Endothelial cell (in vitro differentiated cells): ENCODE results near the gene IL10RB. TPM values are rescaled to one million over a fixed set of nuclear protein-coding genes. Genes with fewer than 3 reads are reported as not detected.

Experiments used
- DNase-seq: peaks from one replicate; pipeline ENCODE4 v3.0.0; 2021; ENCODE audit warnings: low spot score
- H3K27ac Mint-ChIP-seq: one replicate; pipeline ENCODE4 v1.8.0; 2021; ENCODE audit warnings: mixed read lengths, inconsistent platforms; ENCODE audit not compliant: unreplicated experiment
- H3K27me3 Mint-ChIP-seq: one replicate; pipeline ENCODE4 v1.8.0; 2021; ENCODE audit warnings: mild to moderate bottlenecking, moderate library complexity, mixed read lengths, inconsistent platforms; ENCODE audit not compliant: unreplicated experiment
- H3K36me3 Mint-ChIP-seq: one replicate; pipeline ENCODE4 v1.8.0; 2021; ENCODE audit warnings: mild to moderate bottlenecking, low read depth, mixed read lengths, inconsistent platforms; ENCODE audit not compliant: unreplicated experiment
- H3K4me1 Mint-ChIP-seq: one replicate; pipeline ENCODE4 v1.8.0; 2021; ENCODE audit warnings: mild to moderate bottlenecking, mixed read lengths, inconsistent platforms; ENCODE audit not compliant: unreplicated experiment
- H3K4me3 Mint-ChIP-seq: one replicate; pipeline ENCODE4 v1.8.0; 2021; ENCODE audit warnings: mild to moderate bottlenecking, mixed read lengths, inconsistent platforms; ENCODE audit not compliant: unreplicated experiment
- H3K9me3 Mint-ChIP-seq: one replicate; pipeline ENCODE4 v1.8.0; 2021; ENCODE audit warnings: mixed read lengths, inconsistent platforms; ENCODE audit not compliant: unreplicated experiment
- CTCF ChIP-seq: fragments of 200-600 bp; sonication (generic); IDR thresholded peaks from one replicate; pipeline ENCODE4 v1.5.0; 2021; ENCODE audit warnings: antibody characterized with exemption; ENCODE audit not compliant: unreplicated experiment
- total RNA-seq: library from RNA; stranded (reverse); fragmentation: NEBNext Ultra II Directional; extraction: Animal tissue kit (Norgen Biotek cat#: 25700); gene quantifications from one replicate; pipeline ENCODE4 v1.2.1, GENCODE V29; 2021; ENCODE audit not compliant: unreplicated experiment

IL10RB gene
- total RNA-seq, 1 donor from 2014 or later, result 13.0 TPM

- no peak for TF ChIP-seq CTCF
- H3K9me3 Mint-ChIP-seq, result no peaks in the 10 kb centered on the region
- H3K36me3 Mint-ChIP-seq, result peaks cover 7% of the 10 kb centered on the region
- H3K4me3 Mint-ChIP-seq, result no peak overlapping the region
- no peak for DNase-seq
- no peaks in the 10 kb centered on the region for H3K27me3 Mint-ChIP-seq
- no peak overlapping the region for H3K27ac Mint-ChIP-seq
- no peaks in the 10 kb centered on the region for H3K4me1 Mint-ChIP-seq
Observed at GRCh38 chr21:33339918-33340317, 73.8 kb downstream of the IL10RB start.

- DNase-seq, result no peak
- no peak for TF ChIP-seq CTCF
- Mint-ChIP-seq H3K4me3 (no peak overlapping the region), H3K27ac (no peak overlapping the region), H3K36me3 (peaks cover 39% of the 10 kb centered on the region), H3K27me3 (no peaks in the 10 kb centered on the region), H3K9me3 (no peaks in the 10 kb centered on the region), H3K4me1 (peaks cover 8% of the 10 kb centered on the region)
Observed at GRCh38 chr21:33345751-33346238, 79.6 kb downstream of the IL10RB start.

Other genes with a start within 250 kb of the IL10RB start
- 0.33 TPM for gene OLIG2, start 240.4 kb upstream of the IL10RB start, total RNA-seq
- 0.67 TPM for gene OLIG1, start 196.2 kb upstream of the IL10RB start, total RNA-seq
- gene IFNAR2, start 36.4 kb upstream of the IL10RB start, total RNA-seq, result 21.3 TPM
- 34.8 TPM for gene IFNAR1, start 58.6 kb downstream of the IL10RB start, total RNA-seq
- 32.1 TPM for gene IFNGR2, start 137.0 kb downstream of the IL10RB start, total RNA-seq
- 35.5 TPM for gene TMEM50B, start 213.6 kb downstream of the IL10RB start, total RNA-seq
- gene DNAJC28, start 225.3 kb downstream of the IL10RB start, total RNA-seq, result 3.3 TPM